CD14-positive monocyte (primary cell): ENCODE data around the gene TDRD7. TPM values are rescaled to one million over a fixed set of nuclear protein-coding genes. Genes with fewer than 3 reads are reported as not detected.
A peak's percentile ranks its signal among the peaks of the same experiment; 100 is the strongest.

Experiments
- DNase-seq, 3 donors: peaks; one replicate each; pipeline ENCODE4 v3.0.0-alpha.2; 2011 to 2022
- H2AFZ ChIP-seq: 2 replicates; pipeline ENCODE4 v1.6.0; 2012; ENCODE audit warnings: mild to moderate bottlenecking, low read depth, low read length, inconsistent platforms; ENCODE audit not compliant: insufficient read depth, poor library complexity, severe bottlenecking
- H3K27ac ChIP-seq, 2 donors: 1 replicate in 1 of 2; 2 replicates in 1 of 2; pipeline ENCODE4 v1.5.1; 2012 to 2013; ENCODE audit warnings: low read length in 2 of 2, control low read depth in 1 of 2, inconsistent platforms in 1 of 2, low read depth in 1 of 2, mild to moderate bottlenecking in 1 of 2
- H3K27me3 ChIP-seq, 2 donors: one replicate each; pipeline versions ENCODE4 v1.6.0 to v1.6.1; 2011 to 2013; ENCODE audit warnings: low read length in 2 of 2; ENCODE audit not compliant: control insufficient read depth in 2 of 2, insufficient read depth in 2 of 2
- H3K36me3 ChIP-seq, 2 donors: replicated peaks in 1 of 2; 1 replicate in 1 of 2; 2 replicates in 1 of 2; pipeline versions ENCODE4 v1.5.1 to v1.6.1; 2012 to 2013; ENCODE audit warnings: low read length in 2 of 2, control low read depth in 1 of 2, inconsistent platforms in 1 of 2, mild to moderate bottlenecking in 1 of 2; ENCODE audit not compliant: insufficient read depth in 2 of 2, control insufficient read depth in 1 of 2
- H3K4me1 ChIP-seq, 2 donors: 1 replicate in 1 of 2; 2 replicates in 1 of 2; pipeline versions ENCODE4 v1.5.1 to v1.6.1; 2012 to 2013; ENCODE audit warnings: low read length in 2 of 2, control low read depth in 1 of 2, inconsistent platforms in 1 of 2, mild to moderate bottlenecking in 1 of 2, moderate library complexity in 1 of 2; ENCODE audit not compliant: insufficient read depth in 2 of 2, control insufficient read depth in 1 of 2
- H3K4me2 ChIP-seq: replicated peaks from 2 replicates; pipeline ENCODE3; 2012; ENCODE audit warnings: low read length, moderate library complexity, mild to moderate bottlenecking; ENCODE audit not compliant: poor library complexity, severe bottlenecking; ENCODE audit errors: extremely low read depth
- H3K4me3 ChIP-seq, 3 experiments: fragments of 200-600 bp in 1 of 3; sonication (generic) in 1 of 3; replicated peaks in 1 of 3; 1 replicate in 2 of 3; 2 replicates in 1 of 3; pipeline ENCODE4 v1.5.1; 2011 to 2013; ENCODE audit warnings: low read length in 3 of 3, mild to moderate bottlenecking in 3 of 3, control low read depth in 2 of 3, low read depth in 2 of 3, inconsistent platforms in 1 of 3, moderate library complexity in 1 of 3
- H3K79me2 ChIP-seq: 2 replicates; pipeline ENCODE4 v1.6.0; 2012; ENCODE audit warnings: mild to moderate bottlenecking, control low read depth, inconsistent platforms, low read length, moderate library complexity; ENCODE audit not compliant: insufficient read depth
- H3K9ac ChIP-seq: 2 replicates; pipeline ENCODE4 v1.6.0; 2017; ENCODE audit warnings: low read length, mild to moderate bottlenecking; ENCODE audit not compliant: insufficient read depth, poor library complexity, severe bottlenecking
- H3K9me3 ChIP-seq, 2 donors: replicated peaks in 1 of 2; 1 replicate in 1 of 2; 2 replicates in 1 of 2; pipeline versions ENCODE4 v1.5.1 to v1.6.1; 2012 to 2013; ENCODE audit warnings: low read length in 2 of 2, control low read depth in 1 of 2; ENCODE audit not compliant: control insufficient read depth in 1 of 2, insufficient read depth in 1 of 2
- H4K20me1 ChIP-seq: 2 replicates; pipeline ENCODE4 v1.6.0; 2012; ENCODE audit warnings: mild to moderate bottlenecking, low read length, control low read depth, moderate library complexity; ENCODE audit not compliant: insufficient read depth
- H3K27ac Mint-ChIP-seq, 7 donors: one replicate each; pipeline ENCODE4 v1.8.0; 2020; ENCODE audit warnings: mild to moderate bottlenecking in 7 of 7, mixed read lengths in 7 of 7, moderate library complexity in 6 of 7, inconsistent platforms in 2 of 7
- H3K27me3 Mint-ChIP-seq, 3 donors: one replicate each; pipeline ENCODE4 v1.8.0; 2021 to 2022; ENCODE audit warnings: low read depth in 3 of 3, mild to moderate bottlenecking in 3 of 3, mixed read lengths in 3 of 3, moderate library complexity in 3 of 3, inconsistent platforms in 1 of 3
- H3K36me3 Mint-ChIP-seq, 2 donors: one replicate each; pipeline ENCODE4 v1.8.0; 2020; ENCODE audit warnings: mixed read lengths in 2 of 2, inconsistent platforms in 1 of 2, mild to moderate bottlenecking in 1 of 2
- H3K4me1 Mint-ChIP-seq: one replicate; pipeline ENCODE4 v1.8.0; 2020; ENCODE audit warnings: mild to moderate bottlenecking, mixed read lengths
- H3K4me3 Mint-ChIP-seq, 2 donors: one replicate each; pipeline ENCODE4 v1.8.0; 2020; ENCODE audit warnings: mild to moderate bottlenecking in 2 of 2, mixed read lengths in 2 of 2, moderate library complexity in 1 of 2
- H3K9me3 Mint-ChIP-seq, 7 donors: one replicate each; pipeline ENCODE4 v1.8.0; 2020 to 2022; ENCODE audit warnings: mixed read lengths in 7 of 7, mild to moderate bottlenecking in 6 of 7, moderate library complexity in 6 of 7, inconsistent platforms in 2 of 7
- CTCF ChIP-seq: fragments of 200-600 bp; IDR thresholded peaks from one replicate; pipeline ENCODE4 v1.8.0; 2022; ENCODE audit warnings: antibody characterized with exemption, mild to moderate bottlenecking
- WGBS: methylation state at CpG from one replicate; pipeline ENCODE4 v1.1.5; 2013; ENCODE audit warnings: missing lambda C conversion rate; ENCODE audit not compliant: insufficient coverage; 5-methylcytosine and 5-hydroxymethylcytosine counted together
- intact Hi-C, 2 donors: fragments of 100-400 bp; cut with micrococcal nuclease; formaldehyde crosslinking; loops; one replicate each; pipeline versions ENCODE4 v1.15.0 to v1.15.1; 2023
- polyA plus RNA-seq, 3 donors: library from polyadenylated mRNA; depleted of rRNA in 1 of 3; unstranded in 2 of 3; stranded (reverse) in 1 of 3; fragments of 300-500 nt in 2 of 3; fragments of >200 nt in 1 of 3; fragmentation: Illumina TruSeq in 2 of 3; gene quantifications; 1 replicate in 2 of 3; 2 replicates in 1 of 3; pipeline ENCODE4 v1.2.3, GENCODE V29; 2012 to 2021

TDRD7 gene
- polyA plus RNA-seq, 3 donors, result 8.1 to 12.0 (median 11.1) TPM

DNA sequence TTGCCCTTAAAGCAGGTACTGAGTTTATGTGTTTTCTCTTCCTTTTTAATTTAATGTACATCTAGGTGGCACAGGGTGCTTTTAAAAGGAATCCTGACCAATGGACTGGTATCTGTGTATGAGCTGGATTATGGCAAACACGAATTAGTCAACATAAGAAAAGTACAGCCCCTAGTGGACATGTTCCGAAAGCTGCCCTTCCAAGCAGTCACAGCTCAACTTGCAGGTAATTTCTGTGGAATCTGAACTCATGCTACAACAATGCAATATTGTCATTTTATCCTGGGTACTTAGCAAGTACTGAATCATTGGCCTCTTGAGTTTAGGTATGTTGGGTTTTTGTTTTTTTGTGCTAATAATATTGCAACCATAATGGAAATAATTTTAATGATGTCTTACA, 75.2 kb downstream of the TDRD7 start:
- no peak overlapping the region for H3K9ac ChIP-seq
- intact Hi-C loops, result no loop called here
- TF ChIP-seq CTCF, result no peak
- no peaks in the 10 kb centered on the region for H3K9me3 ChIP-seq
- WGBS, result 83% methylated on average over 1 of the region's 2 CpGs
- peaks cover 3 to 8% of the 10 kb centered on the region in 2 donors for H3K4me1 ChIP-seq
- Mint-ChIP-seq H3K4me1 (peaks cover 9% of the 10 kb centered on the region), H3K4me3 (no peak overlapping the region), H3K36me3 (peaks cover 64 to 81% of the 10 kb centered on the region in 2 donors), H3K27me3 (no peaks in the 10 kb centered on the region), H3K9me3 (peaks cover 0 to 8% (median 2%) of the 10 kb centered on the region in 7 donors), H3K27ac (no peak overlapping the region)
- H3K27ac ChIP-seq, result no peak overlapping the region
- peaks cover 2% of the 10 kb centered on the region for H4K20me1 ChIP-seq
- no peaks in the 10 kb centered on the region for H3K27me3 ChIP-seq
- no peak for DNase-seq
- H3K36me3 ChIP-seq, result peaks cover 51 to 94% of the 10 kb centered on the region in 2 donors
- H3K79me2 ChIP-seq, result peaks cover 3% of the 10 kb centered on the region
- no peak overlapping the region for H2AFZ ChIP-seq
- H3K4me3 ChIP-seq, result no peak overlapping the region
- H3K4me2 ChIP-seq, result no peak overlapping the region

GRCh38 chr9:97487861-97488260, 76.0 kb downstream of the TDRD7 start:
- peak; percentile 3 to 17 (median 13) for DNase-seq
- no peak overlapping the region for H3K4me3 ChIP-seq
- peaks cover 51 to 94% of the 10 kb centered on the region in 2 donors for H3K36me3 ChIP-seq
- H4K20me1 ChIP-seq, result peaks cover 2% of the 10 kb centered on the region
- H3K27me3 ChIP-seq, result no peaks in the 10 kb centered on the region
- peaks cover 9% of the 10 kb centered on the region for H3K4me1 Mint-ChIP-seq
- peak overlapping the region in 1 of 2 donors; percentile 4 for H3K27ac ChIP-seq
- H3K4me1 ChIP-seq, result peaks cover 3 to 8% of the 10 kb centered on the region in 2 donors
- intact Hi-C loops, result no loop called here
- H3K4me3 Mint-ChIP-seq, result no peak overlapping the region
- peak overlapping the region in 5 of 7 donors; percentile 18 to 79 (median 39) for H3K27ac Mint-ChIP-seq
- peaks cover 0 to 8% (median 2%) of the 10 kb centered on the region in 7 donors for H3K9me3 Mint-ChIP-seq
- no peaks in the 10 kb centered on the region for H3K27me3 Mint-ChIP-seq
- H3K9me3 ChIP-seq, result no peaks in the 10 kb centered on the region
- no peak for TF ChIP-seq CTCF
- H2AFZ ChIP-seq, result no peak overlapping the region
- 100% methylated on average over 1 of the region's 1 CpG for WGBS
- no peak overlapping the region for H3K9ac ChIP-seq
- peaks cover 65 to 83% of the 10 kb centered on the region in 2 donors for H3K36me3 Mint-ChIP-seq
- no peak overlapping the region for H3K4me2 ChIP-seq
- peaks cover 3% of the 10 kb centered on the region for H3K79me2 ChIP-seq
